HG02943 (cell line): ENCODE measurements around the gene SDR9C7.
"Not testable (repeated sequence)": the region's sequence is repeated elsewhere in the genome, so short reads cannot be mapped to it uniquely, and the experiment has no call there.

Experiments
- ATAC-seq: cut with Tn5 transposase; IDR thresholded peaks from one replicate; pipeline ENCODE4 v1.9.1; 2021; ENCODE audit warnings: mild to moderate bottlenecking, low read depth, moderate library complexity; ENCODE audit not compliant: unreplicated experiment

Gene SDR9C7

GRCh38 chr12:56933826-56934625, at the start of gene SDR9C7:
TSS of gene SDR9C7 (minus strand) at chr12:56934408. CDS start at chr12:56934261, 147 bp downstream.
- no peak for ATAC-seq

GRCh38 chr12:56983386-56983785, 49.2 kb upstream of the SDR9C7 start:
- no peak for ATAC-seq

DNA sequence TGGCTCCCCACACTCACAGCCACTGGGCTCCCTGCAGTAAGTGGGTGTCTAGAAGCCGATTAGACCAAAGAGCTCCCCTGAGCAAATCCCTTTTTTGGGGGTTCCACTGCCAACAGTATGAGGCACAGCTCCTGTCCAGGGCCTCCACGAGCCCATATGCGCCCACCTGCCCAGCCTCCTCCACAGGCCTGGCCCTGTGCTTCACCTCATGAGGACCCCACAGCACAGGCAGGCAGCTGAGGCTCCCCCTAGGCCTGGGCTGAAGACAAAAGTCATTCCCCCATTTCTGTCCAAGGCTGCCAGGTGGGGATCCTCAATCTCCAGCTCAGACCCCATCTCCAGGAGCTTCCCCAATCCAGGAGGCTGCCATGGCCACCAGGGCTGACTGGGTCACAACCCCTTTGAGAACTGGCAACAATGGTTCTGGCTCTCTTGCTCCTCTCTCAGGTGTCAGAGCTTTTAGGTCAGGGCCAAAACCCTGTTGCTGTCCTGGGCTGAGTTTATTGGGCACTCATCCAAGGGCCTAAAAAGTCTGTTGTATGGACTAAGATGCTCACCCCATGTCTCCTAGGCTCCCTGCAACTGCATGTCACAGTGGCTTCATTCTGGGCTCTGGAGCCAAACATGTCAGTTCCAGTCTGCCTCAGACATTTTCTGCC, 48.5 kb upstream of the SDR9C7 start:
- ATAC-seq: not testable (repeated sequence)

DNA sequence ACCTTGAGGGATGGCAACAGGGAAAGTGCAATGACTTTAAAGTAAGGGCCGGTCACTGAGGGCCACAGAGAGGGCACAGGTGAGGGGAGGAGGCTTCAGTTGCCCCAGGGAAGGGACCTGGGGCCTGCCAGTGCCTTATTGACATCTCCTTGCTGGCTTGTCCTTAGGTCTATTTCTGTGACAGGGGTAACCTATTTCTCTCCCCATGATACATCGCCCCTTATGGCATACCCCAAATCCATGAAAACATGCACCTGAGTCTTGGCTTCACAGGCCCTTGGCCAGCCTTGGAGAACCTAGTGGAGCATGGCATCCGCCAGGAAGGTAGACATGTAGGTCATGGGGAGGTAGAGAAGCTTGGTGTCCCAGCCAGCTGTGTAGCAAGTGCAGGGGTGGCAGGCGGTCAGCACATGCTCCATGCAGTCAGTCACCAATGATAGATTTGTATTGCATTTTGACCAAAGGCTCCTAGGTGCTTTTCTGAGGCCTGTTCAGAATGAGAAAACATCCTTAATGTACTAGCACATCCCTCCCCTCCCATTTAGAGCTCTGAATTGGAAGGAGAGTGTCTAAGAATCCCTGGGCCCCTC, 46.8 kb upstream of the SDR9C7 start:
- no peak for ATAC-seq

DNA sequence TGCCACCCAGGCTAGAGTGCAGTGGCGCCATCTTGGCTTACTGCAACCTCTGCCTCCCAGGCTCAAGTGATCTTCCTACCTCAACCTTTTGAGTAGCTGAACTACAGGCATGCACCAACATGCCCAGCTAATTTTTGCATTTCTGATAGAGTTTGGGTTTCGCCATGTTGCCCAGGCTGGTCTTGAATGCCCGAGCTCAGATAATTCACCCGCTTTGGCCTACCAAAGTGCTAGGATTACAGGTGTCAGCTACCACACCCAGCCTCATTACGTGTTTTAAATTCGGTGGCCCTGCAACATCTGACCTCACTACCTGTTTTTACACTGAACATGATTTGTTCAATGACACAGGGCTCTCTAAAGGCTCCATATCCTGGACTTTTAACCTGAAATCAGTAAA, 46.1 kb upstream of the SDR9C7 start:
- no peak for ATAC-seq

DNA sequence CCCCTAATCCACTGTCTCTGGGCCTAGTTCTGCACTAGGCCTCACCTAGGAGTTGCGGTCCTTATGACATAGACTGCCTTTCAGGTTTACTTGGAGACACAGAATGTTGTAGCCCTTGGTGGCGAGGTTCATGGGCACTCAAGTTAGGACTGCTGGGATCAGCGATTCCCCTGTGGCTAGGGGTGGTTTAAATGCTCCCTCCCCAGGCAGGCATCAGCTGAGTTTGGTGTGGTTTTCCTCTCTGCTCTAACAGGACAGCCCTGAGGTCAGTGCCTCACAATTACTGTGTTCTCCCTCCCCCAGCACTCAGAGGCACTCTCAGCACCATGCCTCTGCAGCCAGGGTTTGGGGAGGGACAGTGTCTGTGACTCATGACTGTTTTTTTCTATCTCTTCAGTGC, 45.4 kb upstream of the SDR9C7 start:
- no peak for ATAC-seq

DNA sequence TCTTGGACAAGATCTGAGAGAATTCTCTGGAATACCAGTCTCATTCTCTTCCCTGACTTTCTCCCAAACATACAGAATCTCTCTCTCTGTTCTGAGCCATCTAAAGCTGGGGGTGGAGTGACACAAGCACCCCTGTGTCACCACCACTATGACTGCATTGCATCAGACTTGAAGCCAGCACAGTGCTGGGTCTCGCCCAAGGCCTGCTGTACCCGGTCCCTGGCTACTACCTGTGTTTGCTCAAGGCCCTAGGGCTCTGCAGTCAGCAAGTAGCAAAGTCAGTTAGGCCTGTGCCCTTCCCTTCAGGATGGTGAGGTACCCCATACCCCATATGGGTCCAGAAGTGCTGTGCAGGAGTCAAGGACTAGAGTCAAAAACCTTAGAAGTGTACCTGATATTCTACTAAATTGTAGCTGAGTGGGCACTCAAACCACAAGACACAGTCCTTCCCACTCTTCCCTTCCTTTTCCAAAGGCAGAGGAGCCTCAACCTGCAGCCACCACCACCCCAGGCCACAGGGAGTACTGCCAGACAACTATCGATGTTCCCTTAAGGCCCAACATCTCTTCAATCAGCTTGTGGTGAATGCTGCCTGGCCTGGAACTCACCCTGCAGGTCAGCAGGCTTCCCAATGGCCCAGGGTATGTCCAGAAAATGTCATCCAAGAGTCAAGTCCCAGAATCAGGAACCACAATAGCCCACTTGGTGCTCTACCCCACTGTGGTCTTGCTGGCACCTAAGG, 44.4 kb upstream of the SDR9C7 start:
- ATAC-seq: no peak

- ATAC-seq: not testable (repeated sequence)
Measured at GRCh38 chr12:56977361-56977760, 43.2 kb upstream of the SDR9C7 start.

GRCh38 chr12:56974224-56974623, 40.0 kb upstream of the SDR9C7 start:
- not testable (repeated sequence) for ATAC-seq

GRCh38 chr12:56968910-56969309, 34.7 kb upstream of the SDR9C7 start:
- ATAC-seq: not testable (repeated sequence)

GRCh38 chr12:56965997-56966642, 31.9 kb upstream of the SDR9C7 start:
- not testable (repeated sequence) for ATAC-seq

- ATAC-seq: not testable (repeated sequence)
Measured at GRCh38 chr12:56965124-56965523, 30.9 kb upstream of the SDR9C7 start.

GRCh38 chr12:56963557-56963956, 29.3 kb upstream of the SDR9C7 start:
- ATAC-seq: not testable (repeated sequence)

DNA sequence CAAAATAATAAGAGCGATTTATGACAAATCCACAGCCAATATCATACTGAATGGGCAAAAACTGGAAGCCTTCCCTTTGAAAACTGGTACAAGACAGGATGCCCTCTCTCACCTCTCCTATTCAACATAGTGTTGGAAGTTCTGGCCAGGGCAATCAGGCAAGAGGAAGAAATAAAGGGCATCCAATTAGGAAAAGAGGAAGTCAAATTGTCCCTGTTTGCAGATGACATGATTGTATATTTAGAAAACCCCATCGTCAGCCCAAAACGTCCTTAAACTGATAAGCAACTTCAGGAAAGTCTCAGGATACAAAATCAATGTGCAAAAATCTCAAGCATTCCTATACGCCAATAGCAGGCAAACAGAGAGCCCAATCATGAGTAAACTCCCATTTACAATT, 28.0 kb upstream of the SDR9C7 start:
- ATAC-seq: not testable (repeated sequence)

GRCh38 chr12:56958422-56958821, 24.2 kb upstream of the SDR9C7 start:
- ATAC-seq: no peak

GRCh38 chr12:56957229-56958052, 23.2 kb upstream of the SDR9C7 start, which contains the start of gene RDH16:
TSS of gene RDH16 (minus strand) at chr12:56957608. CDS start at chr12:56957462, 146 bp downstream.
- ATAC-seq: no peak

GRCh38 chr12:56955631-56956256, 21.5 kb upstream of the SDR9C7 start:
- no peak for ATAC-seq

- ATAC-seq: no peak
Measured at GRCh38 chr12:56954958-56955355, 20.7 kb upstream of the SDR9C7 start.
